Nucleus accumbens (tissue), 56 donors: ENCODE results near the gene TGFB2.
A peak's percentile ranks its signal among the peaks of the same experiment; 100 is the strongest.

Experiments
- DNase-seq, 56 donors: peaks; one replicate each; lab custom pipeline; 2025; lab: John Stamatoyannopoulos, UW

TGFB2 gene

GRCh38 chr1:218413179-218413578 lies 68.0 kb downstream of the TGFB2 start:
- DNase-seq: no peak

GRCh38 chr1:218414060-218414728 lies 69.1 kb downstream of the TGFB2 start:
- no peak for DNase-seq

DNA sequence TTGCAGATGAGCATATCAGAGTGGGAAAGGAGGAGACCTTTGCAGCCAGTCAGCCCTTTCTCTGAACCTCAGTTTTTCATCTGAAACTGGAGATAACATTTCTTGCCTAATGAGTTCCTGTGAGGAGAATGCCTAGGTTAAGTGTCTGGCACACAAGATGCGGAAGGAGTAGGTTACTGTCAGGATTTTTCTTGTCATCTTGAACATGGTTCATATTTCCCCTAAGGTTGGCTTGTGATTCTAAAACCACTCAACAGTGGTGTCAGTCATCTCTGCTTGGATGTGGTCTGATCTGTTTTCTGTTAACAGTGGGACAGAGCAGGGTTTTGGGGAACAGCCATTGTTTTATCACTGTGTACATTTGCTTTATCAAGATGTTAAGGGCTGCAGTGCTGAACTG lies 70.6 kb downstream of the TGFB2 start:
- DNase-seq: no peak

- DNase-seq: no peak
Measured at GRCh38 chr1:218421531-218421930, 76.4 kb downstream of the TGFB2 start.

- DNase-seq: no peak
Measured at GRCh38 chr1:218424502-218424901, 79.4 kb downstream of the TGFB2 start.

DNA sequence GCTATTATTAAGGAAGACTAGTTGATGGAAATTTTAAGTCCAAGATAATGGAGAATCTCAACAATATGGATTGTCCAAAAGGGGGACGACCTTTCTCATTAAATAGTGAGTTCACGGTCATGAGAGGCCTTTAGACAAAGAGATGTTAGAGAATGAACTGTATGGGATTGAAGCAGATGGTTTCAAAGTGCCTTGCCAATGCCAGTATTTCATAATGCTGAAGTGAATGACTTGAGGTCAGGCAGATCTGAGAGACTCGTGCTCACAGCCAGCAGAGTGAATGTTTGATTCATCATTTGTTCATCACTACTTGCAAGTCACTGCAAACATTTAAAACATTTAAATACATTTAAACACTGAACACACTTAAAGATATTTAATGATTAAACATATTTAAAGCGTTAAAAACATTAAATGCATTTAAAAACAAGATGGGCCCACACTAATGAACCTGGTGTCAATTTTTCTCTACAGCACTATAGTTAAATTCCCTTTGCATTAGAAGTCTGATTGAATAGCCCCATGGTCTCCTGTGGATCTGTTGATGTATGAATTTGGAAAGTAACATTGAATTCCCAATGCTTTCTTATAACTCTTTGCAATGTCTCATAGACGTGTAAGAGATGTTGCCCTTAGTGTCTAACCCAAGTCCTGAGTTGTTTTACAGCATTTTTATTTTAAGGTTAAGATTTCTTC lies 80.7 kb downstream of the TGFB2 start:
- no peak for DNase-seq

- peak in 15 of 56 donors; percentile 2 to 48 (median 13) for DNase-seq
Measured at GRCh38 chr1:218426343-218426657, 81.2 kb downstream of the TGFB2 start.

GRCh38 chr1:218429301-218429700 lies 84.2 kb downstream of the TGFB2 start:
- DNase-seq: no peak

GRCh38 chr1:218430346-218430745 lies 85.2 kb downstream of the TGFB2 start:
- no peak for DNase-seq

- no peak for DNase-seq
Measured at GRCh38 chr1:218430822-218431221, 85.7 kb downstream of the TGFB2 start.

GRCh38 chr1:218431476-218431875 lies 86.3 kb downstream of the TGFB2 start:
- no peak for DNase-seq

- no peak for DNase-seq
Measured at GRCh38 chr1:218433744-218434143, 88.6 kb downstream of the TGFB2 start.

DNA sequence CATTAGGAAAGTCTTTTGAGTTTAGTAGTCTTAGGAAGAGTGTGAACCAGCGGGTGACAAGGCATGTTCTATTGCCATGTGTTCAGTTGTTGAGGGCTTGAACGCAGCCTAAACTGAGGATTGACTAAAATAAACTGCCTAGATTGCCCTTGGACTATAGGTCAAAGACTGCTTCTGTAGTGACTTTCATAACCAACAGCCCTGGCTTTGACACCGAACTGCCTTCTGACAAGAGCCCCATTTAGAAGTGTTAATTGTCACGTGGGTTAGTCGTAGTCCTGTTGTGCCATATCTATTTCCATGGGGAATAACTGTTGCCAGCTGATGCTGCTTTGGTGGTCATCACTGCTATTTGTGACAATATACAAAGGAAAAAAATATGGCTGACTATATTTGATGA lies 90.4 kb downstream of the TGFB2 start:
- no peak for DNase-seq

DNA sequence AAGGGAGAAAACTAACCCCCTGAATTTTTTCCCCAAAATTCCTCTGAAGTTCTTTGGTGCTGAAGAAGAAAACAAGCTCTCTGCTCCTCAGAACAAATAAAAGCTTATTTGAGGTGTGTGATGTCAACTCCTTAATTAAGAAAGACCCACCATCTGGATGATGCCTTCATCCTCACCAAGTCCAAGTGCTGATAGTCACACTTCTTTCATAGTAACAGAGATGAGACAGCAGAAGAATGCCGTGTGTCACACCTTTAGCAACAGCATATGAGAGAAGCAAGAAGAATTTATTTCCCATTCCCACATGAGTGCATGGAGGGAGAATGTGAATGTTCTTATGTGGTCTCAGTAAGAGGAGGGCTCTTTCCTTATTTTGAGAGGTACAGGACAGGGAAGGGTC lies 91.2 kb downstream of the TGFB2 start:
- no peak for DNase-seq

DNA sequence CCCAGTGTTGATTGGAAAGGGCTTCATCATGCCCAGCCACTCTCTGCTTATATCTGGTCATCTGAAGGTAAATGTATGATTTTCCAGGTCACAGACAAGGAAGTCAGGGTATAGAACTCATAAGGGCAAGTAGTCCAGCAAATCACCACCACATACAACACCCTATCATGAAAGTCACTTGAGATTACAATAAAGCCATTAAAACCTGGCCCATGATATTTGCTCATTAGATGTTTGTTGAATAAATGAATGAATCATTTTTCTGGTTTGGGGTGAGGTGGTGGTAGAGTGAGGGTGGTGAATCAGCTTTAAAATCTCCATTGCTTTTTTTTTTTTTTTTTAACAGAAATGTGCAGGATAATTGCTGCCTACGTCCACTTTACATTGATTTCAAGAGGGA lies 91.9 kb downstream of the TGFB2 start:
- no peak for DNase-seq

DNA sequence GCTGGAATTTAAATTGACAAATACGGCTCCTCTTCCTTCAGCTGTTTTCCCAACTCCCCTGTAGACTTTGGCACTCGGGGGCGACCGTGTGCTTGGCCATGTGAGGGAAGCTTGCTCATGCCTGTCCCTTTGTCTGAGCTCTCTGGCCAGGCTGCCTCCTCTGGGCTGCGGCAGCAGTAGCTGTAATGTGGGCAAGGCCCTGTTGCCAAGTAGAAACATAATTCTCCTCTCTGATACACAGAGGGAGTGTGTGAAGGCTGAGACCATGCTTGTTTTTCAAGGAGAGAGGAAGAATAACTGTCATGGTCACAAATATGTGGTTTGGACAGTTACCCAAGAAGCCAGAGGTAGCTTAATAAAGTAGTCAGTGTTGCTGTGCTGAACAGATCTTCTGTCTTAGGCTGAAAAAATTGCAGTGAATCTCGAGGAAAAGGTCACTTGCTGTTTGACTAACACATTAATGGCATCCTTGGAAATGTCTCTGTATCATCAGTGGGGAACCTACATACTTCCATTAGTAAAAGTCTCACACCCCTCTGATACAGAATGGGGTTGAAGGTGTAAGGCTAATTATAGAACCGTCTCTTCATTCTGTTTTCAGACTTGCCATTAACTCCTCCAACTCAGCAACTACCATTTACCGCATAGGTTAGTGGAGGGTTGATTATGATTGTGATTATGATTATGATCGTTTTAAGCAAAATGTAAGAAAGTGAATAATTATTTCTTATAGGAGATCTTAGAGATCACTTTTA lies 94.6 kb downstream of the TGFB2 start:
- peak in 27 of 56 donors; percentile 2 to 56 (median 19) for DNase-seq

- DNase-seq: no peak
Measured at GRCh38 chr1:218443255-218443654, 98.1 kb downstream of the TGFB2 start.

- no peak for DNase-seq
Measured at GRCh38 chr1:218444173-218444572, 99.0 kb downstream of the TGFB2 start.

DNA sequence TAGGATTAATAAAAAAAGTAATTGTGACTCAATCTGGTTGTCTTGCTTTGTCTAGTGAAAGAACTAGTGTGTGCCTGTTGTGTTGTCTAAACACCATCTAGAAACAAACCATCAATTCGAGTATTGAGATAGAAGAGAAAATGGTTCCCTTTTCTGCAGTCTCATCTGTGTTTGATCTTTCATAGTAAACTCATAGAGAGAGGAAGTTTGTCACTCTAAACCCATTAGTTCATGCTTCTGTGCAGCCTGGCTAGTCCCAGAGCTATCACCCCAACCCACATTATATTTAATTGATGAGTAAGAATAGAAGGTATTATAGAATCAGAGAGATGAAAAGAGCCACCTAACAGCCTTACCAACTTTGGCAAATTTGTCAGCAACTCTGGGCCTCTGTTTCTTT lies 99.5 kb downstream of the TGFB2 start:
- DNase-seq: no peak

GRCh38 chr1:218447010-218447689 lies 102.0 kb downstream of the TGFB2 start:
- DNase-seq: no peak

DNA sequence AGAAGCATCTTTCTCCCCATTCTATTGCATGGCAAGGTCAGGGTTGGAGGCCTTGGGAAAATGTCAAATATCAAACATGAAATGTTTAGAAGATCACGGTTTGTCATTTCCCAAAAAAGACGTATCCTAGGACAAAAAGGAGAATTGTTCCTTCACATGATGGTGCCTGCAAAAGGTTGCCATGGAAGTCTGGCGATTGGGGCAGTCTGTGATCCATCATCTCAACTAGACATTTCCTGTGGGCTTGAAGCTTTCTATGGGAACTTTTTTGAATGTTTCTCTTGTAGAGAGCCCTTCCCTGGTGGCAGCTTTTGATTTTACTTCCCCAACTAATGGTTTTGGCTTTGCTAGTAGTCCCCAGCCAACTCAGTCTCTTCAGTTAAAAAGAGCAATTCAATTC lies 106.3 kb downstream of the TGFB2 start:
- no peak for DNase-seq
